Astrocyte (in vitro differentiated cells and primary cell): ENCODE results near the gene SMG5. TPM values are rescaled to one million over a fixed set of nuclear protein-coding genes. Genes with fewer than 3 reads are reported as not detected.
A peak's percentile ranks its signal among the peaks of the same experiment; 100 is the strongest.

Experiments
- DNase-seq: peaks from one replicate; pipeline ENCODE4 v3.0.0-alpha.2; 2010; ENCODE audit warnings: low read depth
- FAIRE-seq: peaks from 2 replicates; lab custom pipeline; 2011; peaks lifted over from hg19 to GRCh38; lab: Jason Lieb, UNC
- H2AFZ ChIP-seq: 2 replicates; pipeline ENCODE4 v1.6.0; 2012; ENCODE audit warnings: low read depth, low read length, inconsistent platforms
- H3K27ac ChIP-seq: 2 replicates; pipeline ENCODE4 v1.5.1; 2011; ENCODE audit warnings: low read depth, low read length, inconsistent platforms
- H3K27me3 ChIP-seq: 2 replicates; pipeline ENCODE4 v1.6.0; 2011; ENCODE audit warnings: low read length, inconsistent platforms; ENCODE audit not compliant: insufficient read depth
- H3K36me3 ChIP-seq: 2 replicates; pipeline ENCODE4 v1.5.1; 2011; ENCODE audit warnings: low read length, inconsistent platforms; ENCODE audit not compliant: insufficient read depth
- H3K4me1 ChIP-seq: 2 replicates; pipeline ENCODE4 v1.5.1; 2011; ENCODE audit warnings: low read length, inconsistent platforms; ENCODE audit not compliant: insufficient read depth
- H3K4me2 ChIP-seq: 2 replicates; pipeline ENCODE4 v1.6.0; 2012; ENCODE audit warnings: low read length, inconsistent platforms
- H3K4me3 ChIP-seq: 2 replicates; pipeline ENCODE4 v1.5.1; 2011; ENCODE audit warnings: low read depth, mild to moderate bottlenecking, low read length, inconsistent platforms; ENCODE audit not compliant: insufficient read depth
- H3K79me2 ChIP-seq: 2 replicates; pipeline ENCODE4 v1.6.0; 2012; ENCODE audit warnings: mild to moderate bottlenecking, low read length, inconsistent platforms; ENCODE audit not compliant: insufficient read depth
- H3K9ac ChIP-seq: 2 replicates; pipeline ENCODE4 v1.6.0; 2012; ENCODE audit warnings: mild to moderate bottlenecking, low read length, inconsistent platforms
- H3K9me3 ChIP-seq: 2 replicates; pipeline ENCODE4 v1.5.1; 2012; ENCODE audit warnings: low read depth, mild to moderate bottlenecking, low read length, inconsistent platforms; ENCODE audit not compliant: insufficient read depth
- H4K20me1 ChIP-seq: 2 replicates; pipeline ENCODE4 v1.6.0; 2012; ENCODE audit warnings: low read length, inconsistent platforms; ENCODE audit not compliant: insufficient read depth
- H3K27ac Mint-ChIP-seq: one replicate; pipeline ENCODE4 v1.8.0; 2021; ENCODE audit warnings: mild to moderate bottlenecking, mixed read lengths; ENCODE audit not compliant: unreplicated experiment
- H3K27me3 Mint-ChIP-seq: one replicate; pipeline ENCODE4 v1.8.0; 2021; ENCODE audit warnings: low read depth, mixed read lengths; ENCODE audit not compliant: unreplicated experiment
- H3K36me3 Mint-ChIP-seq: one replicate; pipeline ENCODE4 v1.8.0; 2021; ENCODE audit warnings: low read depth, mixed read lengths; ENCODE audit not compliant: unreplicated experiment
- H3K4me1 Mint-ChIP-seq: one replicate; pipeline ENCODE4 v1.8.0; 2021; ENCODE audit warnings: low read depth, mixed read lengths; ENCODE audit not compliant: unreplicated experiment
- H3K4me3 Mint-ChIP-seq: one replicate; pipeline ENCODE4 v1.8.0; 2021; ENCODE audit warnings: mild to moderate bottlenecking, moderate library complexity, mixed read lengths; ENCODE audit not compliant: unreplicated experiment
- H3K9me3 Mint-ChIP-seq: one replicate; pipeline ENCODE4 v1.8.0; 2021; ENCODE audit warnings: mild to moderate bottlenecking, mixed read lengths; ENCODE audit not compliant: unreplicated experiment
- CTCF ChIP-seq: IDR thresholded peaks from 2 replicates; pipeline ENCODE4 v1.5.1; 2011; ENCODE audit warnings: low read depth, mild to moderate bottlenecking, inconsistent platforms, low read length, moderate library complexity; ENCODE audit not compliant: insufficient read depth
- EZH2 ChIP-seq: IDR thresholded peaks from 2 replicates; pipeline ENCODE4 v1.6.1; 2012; ENCODE audit warnings: mild to moderate bottlenecking, low read length, inconsistent platforms; ENCODE audit not compliant: insufficient read depth
- total RNA-seq: library from RNA; stranded (reverse); gene quantifications from 2 replicates; pipeline ENCODE4 v1.2.1, GENCODE V29; 2021

The SMG5 gene
- total RNA-seq, 1 donor from 2014 or later, result 81.4 TPM

- Histone ChIP-seq H4K20me1 (peaks cover 12% of the 10 kb centered on the region), H3K79me2 (peaks cover 22% of the 10 kb centered on the region), H3K9me3 (no peaks in the 10 kb centered on the region), H2AFZ (no peak overlapping the region), H3K36me3 (no peaks in the 10 kb centered on the region), H3K9ac (no peak overlapping the region), H3K27ac (no peak overlapping the region), H3K4me3 (no peak overlapping the region), H3K4me2 (no peak overlapping the region), H3K27me3 (no peaks in the 10 kb centered on the region), H3K4me1 (peaks cover 16% of the 10 kb centered on the region)
- no peak for FAIRE-seq
- TF ChIP-seq EZH2 (no peak), CTCF (no peak)
- Mint-ChIP-seq H3K9me3 (no peaks in the 10 kb centered on the region), H3K4me3 (no peak overlapping the region), H3K27ac (no peak overlapping the region), H3K27me3 (no peaks in the 10 kb centered on the region), H3K36me3 (peaks cover 10% of the 10 kb centered on the region), H3K4me1 (peaks cover 14% of the 10 kb centered on the region)
- DNase-seq, result no peak
Measured at GRCh38 chr1:156286061-156286460, 3.4 kb upstream of the SMG5 start.

- Histone ChIP-seq H4K20me1 (peaks cover 18% of the 10 kb centered on the region), H3K27me3 (no peaks in the 10 kb centered on the region), H3K9ac (no peak overlapping the region), H3K9me3 (no peaks in the 10 kb centered on the region), H2AFZ (no peak overlapping the region), H3K36me3 (no peaks in the 10 kb centered on the region), H3K4me1 (peaks cover 17% of the 10 kb centered on the region), H3K4me2 (no peak overlapping the region), H3K79me2 (peaks cover 28% of the 10 kb centered on the region), H3K27ac (no peak overlapping the region), H3K4me3 (no peak overlapping the region)
- Mint-ChIP-seq H3K4me1 (peaks cover 14% of the 10 kb centered on the region), H3K4me3 (no peak overlapping the region), H3K27ac (no peak overlapping the region), H3K9me3 (no peaks in the 10 kb centered on the region), H3K36me3 (peaks cover 10% of the 10 kb centered on the region), H3K27me3 (no peaks in the 10 kb centered on the region)
- no peak for TF ChIP-seq CTCF
- TF ChIP-seq EZH2, result no peak
- FAIRE-seq (no peak), DNase-seq (no peak)
Measured at GRCh38 chr1:156285437-156285836, 2.8 kb upstream of the SMG5 start.

DNA sequence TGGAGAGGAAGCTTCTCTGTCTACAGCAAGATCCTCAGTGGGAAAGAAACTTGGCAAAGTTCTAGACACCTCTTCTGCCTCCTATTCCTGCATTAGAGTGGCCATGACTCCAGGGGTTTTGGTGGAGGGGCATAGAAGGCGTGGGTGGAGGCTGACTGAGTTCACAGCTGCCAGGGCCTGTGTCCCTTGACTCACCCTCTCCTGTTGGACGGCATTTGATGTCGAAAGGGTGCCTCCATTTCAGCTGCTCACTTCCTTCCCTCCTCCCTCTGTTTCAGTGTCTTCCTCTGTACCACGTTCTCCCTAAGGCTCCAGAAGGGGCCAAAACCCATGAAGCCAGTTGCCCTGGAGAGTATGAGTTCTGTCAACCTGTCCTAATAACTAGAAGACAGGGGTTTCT, 2.1 kb upstream of the SMG5 start:
- Mint-ChIP-seq H3K9me3 (no peaks in the 10 kb centered on the region), H3K4me1 (peaks cover 17% of the 10 kb centered on the region), H3K36me3 (peaks cover 7% of the 10 kb centered on the region), H3K4me3 (peak overlapping the region; percentile 34), H3K27ac (no peak overlapping the region), H3K27me3 (no peaks in the 10 kb centered on the region)
- TF ChIP-seq CTCF (no peak), EZH2 (no peak)
- no peak overlapping the region for H3K27ac ChIP-seq
- no peaks in the 10 kb centered on the region for H3K27me3 ChIP-seq
- H3K79me2 ChIP-seq, result peaks cover 35% of the 10 kb centered on the region
- peaks cover 25% of the 10 kb centered on the region for H4K20me1 ChIP-seq
- no peak overlapping the region for H2AFZ ChIP-seq
- FAIRE-seq (no peak), DNase-seq (no peak)
- no peaks in the 10 kb centered on the region for H3K9me3 ChIP-seq
- H3K9ac ChIP-seq, result no peak overlapping the region
- no peak overlapping the region for H3K4me3 ChIP-seq
- H3K4me1 ChIP-seq, result peaks cover 17% of the 10 kb centered on the region
- no peaks in the 10 kb centered on the region for H3K36me3 ChIP-seq
- H3K4me2 ChIP-seq, result no peak overlapping the region
